IPS-18c (cell line): ENCODE data around the gene TMEM258.

Experiments used
- H3K4me3 ChIP-seq: 2 replicates; pipeline ENCODE4 v1.7.0; 2013; ENCODE audit warnings: low read depth, mild to moderate bottlenecking, low read length, moderate library complexity; ENCODE audit not compliant: insufficient read depth
- H3K9me3 ChIP-seq: one replicate; pipeline ENCODE4 v1.6.1; 2013; ENCODE audit warnings: mild to moderate bottlenecking, low read length, moderate library complexity; ENCODE audit not compliant: control insufficient read depth, insufficient read depth

The TMEM258 gene

DNA sequence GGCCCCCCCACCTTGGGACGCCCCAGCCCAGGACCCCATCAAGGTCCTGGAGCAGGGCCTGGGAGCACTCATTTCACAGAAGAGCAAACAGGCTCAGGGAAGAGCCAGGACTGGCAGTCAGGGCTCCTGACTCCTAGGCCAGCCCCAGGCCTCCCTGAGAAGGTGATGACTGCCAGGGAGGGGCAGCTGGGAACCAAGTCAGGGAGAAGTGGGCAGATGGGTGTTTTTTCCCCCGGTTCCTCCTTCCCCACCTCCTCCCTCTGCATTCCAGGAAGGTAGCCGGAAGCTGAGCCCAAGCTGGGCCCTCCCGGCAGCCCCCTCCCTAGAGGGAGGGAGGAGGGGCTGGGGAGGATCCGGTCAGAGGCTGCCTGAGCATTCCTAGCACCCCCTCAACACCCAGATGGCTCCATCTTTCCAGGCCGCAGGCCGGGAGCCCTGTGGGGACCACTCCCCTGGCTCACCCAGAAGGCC, 20.4 kb downstream of the TMEM258 start:
- Histone ChIP-seq H3K4me3 (no peak overlapping the region), H3K9me3 (no peaks in the 10 kb centered on the region)

DNA sequence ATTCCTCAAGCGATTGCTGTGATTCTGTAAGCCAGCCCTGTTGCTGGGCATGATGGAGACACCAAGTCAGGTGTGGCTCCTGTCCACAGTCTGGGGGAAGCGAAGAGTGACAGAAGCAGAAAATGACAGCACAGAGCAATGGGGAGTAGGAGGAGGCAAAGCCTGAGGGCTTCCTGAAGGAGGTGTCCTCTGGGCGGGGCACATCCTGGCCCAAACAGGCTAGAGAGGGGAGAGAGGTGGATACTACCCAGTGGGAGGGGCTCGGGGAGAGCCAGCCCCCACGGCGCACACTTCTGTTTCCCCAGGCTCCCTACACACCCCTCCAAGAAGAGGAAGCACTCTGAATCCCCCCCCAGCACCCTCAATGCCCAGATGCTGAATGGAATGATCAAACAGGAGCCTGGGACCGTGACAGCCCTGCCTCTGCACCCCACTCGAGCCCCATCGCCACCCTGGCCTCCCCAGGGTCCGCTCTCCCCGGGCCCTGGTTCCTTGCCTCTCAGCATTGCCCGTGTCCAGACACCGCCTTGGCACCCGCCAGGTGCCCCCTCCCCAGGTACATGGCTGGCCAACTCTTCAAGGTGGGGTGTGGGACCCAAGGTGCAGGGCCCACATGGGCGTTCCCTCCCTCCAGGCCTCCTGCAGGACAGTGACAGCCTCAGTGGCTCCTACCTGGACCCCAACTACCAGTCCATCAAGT, 21.1 kb downstream of the TMEM258 start:
- Histone ChIP-seq H3K4me3 (no peak overlapping the region), H3K9me3 (no peaks in the 10 kb centered on the region)

DNA sequence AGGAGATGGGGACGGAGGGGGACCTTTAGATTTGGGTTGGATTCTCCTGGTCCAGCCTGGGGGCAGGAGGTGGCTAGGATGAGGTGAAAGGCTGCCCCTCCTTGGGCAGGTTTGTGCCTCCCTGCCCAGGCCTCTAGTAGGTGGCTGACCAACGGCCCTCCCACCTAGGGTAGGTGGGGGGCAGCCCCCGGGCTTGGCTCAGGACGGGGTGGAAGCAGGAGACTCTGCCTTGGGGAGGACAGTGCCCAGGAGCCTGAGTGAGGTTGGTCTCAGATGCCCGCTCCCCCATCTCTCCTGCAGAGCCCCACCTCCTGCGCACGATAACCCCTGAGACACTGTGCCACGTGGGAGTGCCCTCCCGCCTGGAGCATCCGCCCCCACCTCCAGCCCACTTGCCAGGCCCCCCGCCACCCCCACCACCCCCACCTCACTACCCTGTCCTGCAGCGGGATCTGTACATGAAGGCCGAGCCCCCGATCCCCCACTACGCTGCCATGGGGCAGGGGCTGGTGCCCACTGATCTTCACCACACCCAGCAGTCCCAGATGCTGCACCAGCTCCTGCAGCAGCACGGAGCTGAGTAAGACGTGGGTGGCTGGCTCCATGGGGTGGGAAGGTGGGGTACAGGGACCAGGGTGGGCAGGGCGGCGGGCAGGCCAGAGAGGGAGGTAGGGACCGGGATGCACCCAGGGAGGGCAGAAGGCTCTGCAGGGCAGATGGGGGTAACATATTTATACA, 22.3 kb downstream of the TMEM258 start:
- Histone ChIP-seq H3K4me3 (no peak overlapping the region), H3K9me3 (no peaks in the 10 kb centered on the region)

DNA sequence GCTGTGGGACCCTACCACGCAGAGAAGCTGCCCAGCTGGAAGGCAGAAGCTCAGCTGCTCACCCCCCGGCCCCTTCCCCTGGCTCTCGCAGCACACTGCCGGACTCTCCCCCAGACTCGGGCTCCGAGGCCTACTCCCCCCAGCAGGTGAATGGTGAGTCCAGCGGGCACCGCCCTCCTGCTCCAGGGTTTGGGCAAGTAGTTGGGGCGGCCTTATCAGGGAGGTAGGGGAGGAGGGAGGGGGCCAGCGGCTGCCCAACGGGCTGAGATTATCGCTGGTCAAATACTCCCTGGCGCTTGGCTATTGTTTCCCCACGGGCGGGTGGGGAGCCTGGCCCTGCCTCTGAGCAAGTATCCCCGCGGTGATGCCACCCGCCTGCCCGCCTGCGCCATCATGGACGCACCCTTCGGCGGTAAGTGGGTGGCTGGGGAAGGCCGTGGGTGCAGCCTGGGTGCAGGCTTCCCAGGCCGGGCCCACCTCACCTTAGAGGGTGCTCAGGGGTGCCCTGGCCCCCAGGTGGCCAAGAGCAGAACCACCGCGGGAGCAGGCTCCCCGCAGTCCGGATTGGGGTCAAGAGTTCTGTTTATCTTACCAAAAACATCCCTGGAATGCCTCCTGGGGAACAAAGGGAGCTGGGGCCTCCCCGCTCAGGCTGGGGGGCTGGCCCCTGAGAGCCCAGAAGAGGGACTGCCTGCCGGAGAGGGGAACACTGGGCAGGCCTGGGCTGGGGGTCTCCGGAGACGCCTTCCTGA, 23.1 kb downstream of the TMEM258 start:
- Histone ChIP-seq H3K9me3 (no peaks in the 10 kb centered on the region), H3K4me3 (no peak overlapping the region)

DNA sequence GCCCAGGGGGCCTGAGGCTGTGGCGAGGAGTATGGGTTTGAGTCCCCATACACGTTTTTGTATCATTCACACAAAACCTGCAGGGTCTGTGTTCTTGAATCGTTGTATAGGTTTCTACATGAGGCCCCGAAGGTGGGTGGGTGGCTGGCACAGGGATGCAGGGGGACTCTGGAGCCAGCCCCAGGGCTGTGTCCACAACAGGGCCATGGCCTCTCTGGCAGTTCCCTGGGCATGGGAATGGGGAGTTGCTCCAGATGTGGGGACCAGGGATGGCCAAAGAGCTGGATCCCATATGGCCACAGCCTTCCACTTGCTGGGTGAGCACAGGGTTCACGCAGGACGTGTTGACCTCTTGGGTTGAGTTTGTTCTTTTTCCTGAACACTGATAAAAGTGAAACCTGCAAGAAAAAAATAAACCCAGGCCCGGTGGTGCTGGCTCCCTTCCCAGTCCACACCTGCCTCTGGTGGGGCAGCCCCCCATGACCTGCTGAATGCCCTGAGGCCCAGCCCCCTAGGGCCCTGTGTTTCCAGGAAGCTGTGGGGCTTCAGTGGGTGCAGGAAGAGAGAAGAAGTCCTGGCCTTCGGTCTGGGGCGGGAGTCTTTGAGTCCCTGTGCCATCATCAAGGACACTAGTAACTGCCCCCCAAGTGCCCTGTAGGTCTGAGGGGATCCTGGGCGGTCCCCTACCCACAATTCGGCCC, 23.9 kb downstream of the TMEM258 start:
- Histone ChIP-seq H3K4me3 (no peak overlapping the region), H3K9me3 (no peaks in the 10 kb centered on the region)

DNA sequence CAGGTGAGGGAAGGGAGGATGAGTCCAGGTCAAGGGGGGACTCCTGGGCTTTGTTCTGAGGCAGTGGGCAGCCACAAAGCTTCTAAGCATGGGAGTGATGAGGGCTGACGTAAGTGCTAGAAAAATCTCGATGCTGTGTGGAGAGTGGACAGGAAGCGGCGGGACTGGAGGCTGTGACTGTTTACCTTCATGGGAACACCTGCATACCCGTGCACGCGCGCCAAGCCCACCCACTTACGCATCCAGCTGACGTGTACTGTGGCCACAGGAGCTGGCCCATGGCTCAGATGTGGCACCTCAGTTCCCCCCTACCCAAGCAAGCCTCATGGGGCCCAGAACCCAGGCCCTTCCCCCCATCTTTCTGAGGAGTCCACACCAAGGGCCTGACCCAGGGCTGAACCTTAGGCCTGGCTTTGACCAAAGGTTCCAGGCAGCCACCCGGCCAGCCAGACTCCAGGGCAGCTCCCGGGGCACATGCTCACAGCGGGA, 26.0 kb downstream of the TMEM258 start:
- Histone ChIP-seq H3K9me3 (no peaks in the 10 kb centered on the region), H3K4me3 (no peak overlapping the region)

DNA sequence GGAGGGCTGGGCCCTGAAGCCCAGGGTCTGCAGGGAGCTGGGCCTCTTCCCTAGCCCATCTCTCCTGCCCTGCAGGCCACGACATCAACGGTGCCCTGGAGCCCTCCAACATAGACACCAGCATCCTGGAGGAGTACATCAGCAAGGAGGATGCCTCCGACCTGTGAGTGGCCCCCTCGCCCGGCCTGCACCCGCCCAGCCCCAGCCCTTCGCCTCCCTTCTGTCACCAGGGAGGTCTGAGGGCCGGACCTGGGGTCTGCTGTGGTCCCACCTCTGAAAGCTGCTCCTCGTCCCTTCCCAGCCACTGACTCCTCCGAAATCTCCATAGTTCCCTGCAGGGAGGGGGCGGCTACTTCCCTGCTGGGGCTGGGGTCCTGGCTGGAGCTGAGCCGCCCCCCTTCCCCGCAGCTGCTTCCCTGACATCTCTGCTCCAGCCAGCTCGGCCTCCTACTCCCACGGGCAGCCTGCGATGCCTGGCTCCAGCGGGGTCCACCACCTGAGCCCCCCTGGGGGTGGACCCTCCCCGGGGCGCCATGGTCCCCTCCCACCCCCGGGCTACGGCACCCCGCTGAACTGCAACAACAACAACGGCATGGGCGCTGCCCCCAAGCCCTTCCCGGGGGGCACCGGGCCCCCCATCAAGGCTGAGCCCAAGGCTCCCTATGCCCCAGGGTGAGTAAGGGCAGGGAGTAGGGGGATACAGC, 26.7 kb downstream of the TMEM258 start:
- Histone ChIP-seq H3K4me3 (no peak overlapping the region), H3K9me3 (no peaks in the 10 kb centered on the region)

DNA sequence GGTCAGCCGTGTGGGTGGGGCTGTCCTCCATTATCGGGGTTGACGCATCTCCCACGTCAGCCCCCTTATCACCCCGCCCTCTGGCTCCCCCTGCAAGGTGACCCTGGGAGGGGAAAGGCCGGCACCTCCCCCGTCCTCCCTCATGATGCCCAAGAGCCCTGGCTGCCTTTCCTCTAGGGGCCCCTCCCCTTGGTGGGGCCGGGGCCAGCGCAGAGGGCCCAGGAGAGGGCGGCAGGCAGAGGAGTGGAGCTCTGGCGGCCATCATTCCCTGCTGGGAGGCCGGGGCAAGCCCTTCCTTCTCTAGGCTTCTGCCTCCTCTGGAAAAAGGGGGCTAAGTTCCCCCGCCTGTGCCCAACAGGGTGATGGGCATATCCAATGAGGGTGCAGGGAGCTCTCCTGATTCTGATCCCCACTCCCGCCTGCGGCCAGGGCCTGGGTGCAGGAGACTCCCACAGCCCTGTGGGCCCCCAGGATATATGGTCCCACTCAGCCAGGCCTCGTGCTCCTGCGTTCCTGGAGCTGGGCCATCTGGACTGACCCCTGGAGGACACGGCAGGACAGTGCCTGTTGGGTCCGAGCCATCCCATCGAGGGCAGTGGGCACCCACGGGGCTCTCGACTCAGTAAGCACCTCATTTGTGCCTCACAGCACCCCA, 27.7 kb downstream of the TMEM258 start:
- Histone ChIP-seq H3K4me3 (no peak overlapping the region), H3K9me3 (no peaks in the 10 kb centered on the region)

DNA sequence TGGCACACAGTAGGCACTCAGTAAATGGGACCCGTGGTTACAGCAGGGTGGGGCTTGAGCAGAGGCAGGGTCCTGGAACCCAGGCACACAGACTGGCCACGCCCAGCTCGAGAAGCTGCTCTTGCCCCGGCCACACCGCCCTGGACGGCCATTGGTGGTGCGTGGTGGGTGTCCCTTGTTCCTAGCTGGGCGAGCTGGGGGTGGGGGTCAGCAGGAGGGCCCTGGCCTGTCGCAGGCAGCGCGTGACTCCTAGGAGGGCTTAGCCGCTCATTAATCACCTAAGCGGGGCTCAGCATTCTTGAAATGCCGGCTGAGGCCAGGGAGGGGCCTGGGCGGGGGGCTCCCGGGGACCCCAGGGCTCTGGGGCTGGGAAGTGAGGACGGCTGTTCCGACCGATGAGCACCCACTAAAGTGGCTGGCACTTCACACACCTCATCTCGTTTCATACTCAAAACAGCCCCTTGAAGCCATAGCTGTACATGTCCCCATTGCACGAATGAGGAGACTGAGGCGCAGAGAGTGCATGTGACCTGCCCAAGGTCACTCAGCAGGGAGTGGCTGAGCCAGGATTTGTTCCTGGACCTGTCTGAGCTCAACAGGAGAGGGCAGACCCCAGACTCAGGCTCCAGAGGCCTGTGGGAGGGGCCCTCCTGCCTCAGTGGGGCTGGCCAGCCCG, 28.3 kb downstream of the TMEM258 start:
- no peak overlapping the region for H3K4me3 ChIP-seq
- no peaks in the 10 kb centered on the region for H3K9me3 ChIP-seq

DNA sequence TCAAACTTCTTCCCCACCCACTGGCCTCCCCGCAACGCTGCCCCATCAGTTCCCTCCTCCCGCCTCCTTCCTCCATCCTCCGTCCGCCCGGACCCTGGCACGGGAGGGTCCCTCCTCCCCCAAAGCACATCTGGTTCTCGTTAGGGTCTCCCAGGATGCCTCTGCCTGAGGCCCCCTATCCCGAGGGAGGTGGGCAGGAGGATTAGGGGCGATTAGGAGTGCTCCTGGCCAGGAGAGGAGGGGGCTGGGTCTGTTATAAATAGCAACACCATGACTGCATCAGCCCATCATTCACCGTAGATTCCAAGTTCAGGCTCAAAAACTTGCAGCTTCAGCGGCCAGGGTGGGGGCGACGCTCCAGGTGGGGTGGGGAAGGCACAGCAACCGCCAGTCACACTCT, 29.6 kb downstream of the TMEM258 start:
- Histone ChIP-seq H3K4me3 (no peak overlapping the region), H3K9me3 (no peaks in the 10 kb centered on the region)

DNA sequence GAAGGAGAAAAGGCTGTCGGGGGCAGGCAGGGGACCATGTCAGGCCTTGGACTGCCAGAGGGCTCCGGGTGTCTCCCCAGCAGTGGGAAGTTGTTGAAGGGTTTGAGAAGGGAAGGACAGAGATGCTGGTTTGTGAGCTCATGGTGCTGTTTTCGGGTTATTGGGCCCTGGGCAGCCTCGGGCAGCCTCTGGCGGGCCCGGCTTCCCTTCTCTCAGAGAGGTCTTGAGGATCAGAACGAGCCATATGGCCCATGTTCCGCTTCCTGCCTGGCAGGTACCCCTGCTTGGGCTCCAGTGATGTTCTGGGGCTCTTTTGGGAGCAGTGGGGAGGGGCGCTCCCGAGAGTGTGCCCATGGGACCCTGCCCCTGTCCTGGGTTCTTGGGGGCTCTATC, 30.2 kb downstream of the TMEM258 start:
- no peaks in the 10 kb centered on the region for H3K9me3 ChIP-seq
- no peak overlapping the region for H3K4me3 ChIP-seq

DNA sequence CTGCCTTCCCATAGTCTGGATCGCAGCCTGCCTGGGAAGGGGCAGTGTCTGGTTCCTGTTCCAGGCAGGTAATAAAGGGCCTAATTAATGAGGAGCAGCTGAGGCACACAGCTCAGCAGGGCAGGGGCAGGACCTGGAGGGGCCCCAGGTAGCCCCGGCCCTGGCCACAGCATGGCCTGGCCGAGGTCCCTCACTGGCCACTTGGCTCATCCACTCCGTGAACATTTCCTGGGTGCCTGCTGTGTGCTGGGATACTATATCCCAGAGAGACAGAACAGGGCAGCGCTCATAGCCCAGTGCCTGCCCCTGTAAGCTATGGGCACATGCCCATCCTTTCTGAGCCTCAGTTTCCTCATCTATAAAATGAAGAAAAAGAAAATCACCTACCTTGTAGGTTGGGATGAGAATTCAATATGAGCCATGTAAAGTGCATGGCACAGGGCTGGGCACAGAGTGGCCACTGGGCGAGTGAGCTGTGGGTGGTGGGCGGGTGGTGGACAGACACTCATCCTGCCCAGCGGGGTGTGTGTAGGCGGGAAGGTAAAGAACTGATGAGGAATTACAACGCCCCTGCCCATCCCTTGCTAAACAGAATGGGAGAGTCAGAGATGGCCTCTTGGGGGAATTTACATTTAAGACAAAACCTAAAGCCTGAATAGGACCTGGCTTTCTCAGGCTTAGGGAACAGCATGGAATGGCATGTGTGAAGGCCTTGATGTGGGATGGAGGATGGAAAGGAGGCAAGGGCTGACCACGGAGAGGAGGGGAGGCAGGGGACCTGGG, 30.8 kb downstream of the TMEM258 start:
- Histone ChIP-seq H3K9me3 (no peaks in the 10 kb centered on the region), H3K4me3 (no peak overlapping the region)

DNA sequence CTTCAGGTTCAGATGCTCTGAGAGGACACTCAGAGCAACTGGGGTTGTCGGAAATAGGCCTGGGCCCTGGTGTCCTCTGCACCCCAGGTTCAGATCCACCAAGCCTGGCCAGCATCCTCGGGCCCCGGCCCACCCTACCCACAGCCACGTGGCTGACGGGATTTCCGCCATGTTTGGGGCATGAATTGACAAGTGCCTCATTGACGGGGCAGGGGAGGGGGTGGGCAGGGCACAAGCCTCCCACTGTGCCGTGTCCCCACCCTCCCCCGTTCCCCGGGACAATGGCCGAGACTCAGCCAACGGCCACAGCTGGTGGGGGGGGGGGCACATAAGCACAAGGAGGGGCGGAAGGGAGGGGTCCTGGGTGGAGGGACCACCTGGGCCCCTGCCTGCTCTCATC, 31.5 kb downstream of the TMEM258 start:
- H3K9me3 ChIP-seq: no peaks in the 10 kb centered on the region
- H3K4me3 ChIP-seq: no peak overlapping the region

DNA sequence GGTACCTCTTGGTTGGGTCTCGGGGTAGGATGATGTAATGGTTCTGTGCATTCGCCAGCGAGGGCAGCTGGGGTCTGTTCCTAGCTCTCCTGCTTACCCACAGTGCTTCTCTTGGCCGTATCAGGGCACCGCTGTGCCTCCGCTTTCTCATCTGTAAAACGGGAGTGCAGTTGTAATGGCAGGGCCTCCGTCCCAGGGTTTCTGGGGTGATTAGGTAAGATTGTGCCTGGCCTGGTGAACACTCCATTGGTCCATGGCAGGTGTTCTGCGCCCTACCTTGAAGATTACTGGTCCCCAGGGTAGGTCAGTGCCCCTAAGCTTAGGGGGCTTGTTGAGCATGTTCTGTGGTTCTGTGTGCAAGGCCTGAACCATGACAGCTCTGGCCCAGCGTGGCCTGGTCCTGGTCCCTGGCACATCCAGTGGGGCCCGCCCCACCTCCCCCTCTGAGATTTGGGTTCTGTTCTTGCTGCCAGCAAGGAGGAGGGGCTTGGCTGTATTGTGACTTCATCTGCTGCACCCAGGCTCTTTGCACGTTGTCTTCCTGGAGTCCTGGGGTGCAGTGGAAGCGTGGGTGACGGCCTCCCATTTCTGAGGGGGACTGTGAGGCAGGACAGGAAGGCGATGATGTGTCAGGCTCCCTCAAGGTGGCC, 35.1 kb downstream of the TMEM258 start:
- no peak overlapping the region for H3K4me3 ChIP-seq
- H3K9me3 ChIP-seq: peaks cover 3% of the 10 kb centered on the region
